Measurements from ENCODE around the gene TXNRD2.
"Not testable (repeated sequence)": the region's sequence is repeated elsewhere in the genome, so short reads cannot be mapped to it uniquely, and the experiment has no call there.

Gene TXNRD2

GRCh38 chr22:19929586-19930550 lies 11.8 kb downstream of the TXNRD2 start:
- Histone ChIP-seq H3K9me3 (ENCODE audit: control insufficient read depth, insufficient read depth, low read length) (no peaks in the 10 kb centered on the region), H3K27ac (ENCODE audit: low read length) (no peak overlapping the region), H3K4me1 (ENCODE audit: control insufficient read depth, insufficient read depth, low read length) (no peaks in the 10 kb centered on the region), H3K36me3 (ENCODE audit: control insufficient read depth, insufficient read depth, low read length) (no peaks in the 10 kb centered on the region), H3K27me3 (ENCODE audit: control insufficient read depth, insufficient read depth, low read length) (no peaks in the 10 kb centered on the region), H3K4me3 (ENCODE audit: low read length) (no peak overlapping the region)
- WGBS (ENCODE audit: insufficient coverage, insufficient read length) = no CpG with 5 or more reads among the region's 21 CpGs
- no peak for DNase-seq (ENCODE audit: low read depth, low spot score)

- no peaks in the 10 kb centered on the region for H3K9me3 ChIP-seq (ENCODE audit: control insufficient read depth, insufficient read depth, low read length)
- 100% methylated on average over 1 of the region's 11 CpGs for WGBS (ENCODE audit: insufficient coverage, insufficient read length)
- H3K36me3 ChIP-seq (ENCODE audit: control insufficient read depth, insufficient read depth, low read length) = no peaks in the 10 kb centered on the region
- H3K27me3 ChIP-seq (ENCODE audit: control insufficient read depth, insufficient read depth, low read length) = no peaks in the 10 kb centered on the region
- H3K27ac ChIP-seq (ENCODE audit: low read length) = no peak overlapping the region
- DNase-seq (ENCODE audit: low read depth, low spot score) = no peak
- H3K4me1 ChIP-seq (ENCODE audit: control insufficient read depth, insufficient read depth, low read length) = no peaks in the 10 kb centered on the region
- no peak overlapping the region for H3K4me3 ChIP-seq (ENCODE audit: low read length)
Observed at GRCh38 chr22:19928207-19928606, 13.4 kb downstream of the TXNRD2 start.

DNA sequence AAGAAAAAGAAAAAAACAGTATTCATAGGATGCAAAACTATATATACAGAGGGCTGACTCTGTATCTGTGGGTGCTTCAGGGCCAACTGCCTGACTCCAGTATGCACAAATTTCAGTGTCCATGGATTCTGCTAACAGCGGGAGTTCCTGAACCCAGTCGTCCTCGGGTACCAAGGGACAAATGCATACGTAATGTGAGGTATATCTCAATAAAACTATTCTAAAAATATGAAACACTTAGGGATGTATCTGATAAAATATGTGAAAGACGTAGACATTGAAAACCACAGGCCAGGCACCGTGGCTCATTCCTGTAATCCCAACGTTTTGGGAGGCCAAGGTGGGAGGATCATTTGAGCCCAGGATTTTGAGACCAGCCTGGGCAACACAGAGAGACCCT lies 13.9 kb downstream of the TXNRD2 start:
- no CpG with 5 or more reads among the region's 7 CpGs for WGBS (ENCODE audit: insufficient coverage, insufficient read length)
- Histone ChIP-seq H3K27ac (ENCODE audit: low read length) (no peak overlapping the region), H3K36me3 (ENCODE audit: control insufficient read depth, insufficient read depth, low read length) (no peaks in the 10 kb centered on the region), H3K27me3 (ENCODE audit: control insufficient read depth, insufficient read depth, low read length) (no peaks in the 10 kb centered on the region), H3K9me3 (ENCODE audit: control insufficient read depth, insufficient read depth, low read length) (no peaks in the 10 kb centered on the region), H3K4me3 (ENCODE audit: low read length) (no peak overlapping the region), H3K4me1 (ENCODE audit: control insufficient read depth, insufficient read depth, low read length) (no peaks in the 10 kb centered on the region)
- no peak for DNase-seq (ENCODE audit: low read depth, low spot score)

DNA sequence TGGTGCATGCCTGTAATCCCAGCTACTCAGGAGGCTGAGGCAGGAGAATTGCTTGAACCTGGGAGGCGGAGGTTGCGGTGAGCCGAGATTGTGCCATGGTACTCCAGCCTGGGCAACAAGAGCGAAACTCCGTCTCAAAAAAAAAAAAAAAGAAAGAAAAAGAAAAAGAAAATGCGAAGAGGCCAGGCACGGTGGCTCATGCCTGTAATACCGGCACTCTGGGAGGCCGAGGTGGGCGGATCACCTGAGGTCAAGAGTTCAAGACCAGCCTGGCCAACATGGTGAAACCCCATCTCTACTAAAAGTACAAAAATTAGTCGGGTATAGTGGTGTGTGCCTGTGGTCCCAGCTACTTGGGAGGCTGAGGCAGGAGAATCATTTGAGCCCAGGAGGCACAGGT lies 15.6 kb downstream of the TXNRD2 start:
- not testable (repeated sequence) for H3K9me3 ChIP-seq (ENCODE audit: control insufficient read depth, insufficient read depth, low read length); H3K27me3 ChIP-seq (ENCODE audit: control insufficient read depth, insufficient read depth, low read length); H3K4me1 ChIP-seq (ENCODE audit: control insufficient read depth, insufficient read depth, low read length); H3K27ac ChIP-seq (ENCODE audit: low read length); H3K36me3 ChIP-seq (ENCODE audit: control insufficient read depth, insufficient read depth, low read length); H3K4me3 ChIP-seq (ENCODE audit: low read length); DNase-seq (ENCODE audit: low read depth, low spot score)
- WGBS (ENCODE audit: insufficient coverage, insufficient read length) = no CpG with 5 or more reads among the region's 11 CpGs

- no peaks in the 10 kb centered on the region for H3K9me3 ChIP-seq (ENCODE audit: control insufficient read depth, insufficient read depth, low read length)
Observed at GRCh38 chr22:19923914-19924513, 17.6 kb downstream of the TXNRD2 start.

DNA sequence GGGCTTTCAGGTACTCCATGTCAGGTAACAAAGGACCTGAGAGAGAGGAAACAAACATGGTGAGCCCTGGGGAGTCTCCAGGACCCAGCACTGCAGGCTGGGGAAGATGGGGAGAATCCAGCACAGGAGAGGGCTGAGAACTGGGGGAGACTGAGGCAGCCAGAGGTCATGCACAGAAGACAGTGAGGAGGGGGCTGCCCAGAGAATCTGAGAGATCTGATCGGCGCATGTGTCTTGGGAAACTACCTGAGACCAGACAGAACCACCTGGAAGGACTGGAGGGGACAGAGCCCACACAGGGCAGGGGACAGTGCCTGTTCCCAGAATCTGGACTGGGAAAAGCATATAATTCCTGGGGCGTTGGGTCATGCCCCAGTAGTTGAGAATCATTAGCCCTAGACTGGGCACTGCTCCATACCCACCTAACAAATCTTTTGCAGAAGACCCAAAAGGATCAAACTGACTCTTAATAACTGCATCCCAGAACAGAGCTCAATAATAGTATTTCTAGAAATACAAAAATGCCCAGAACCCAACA lies 20.0 kb downstream of the TXNRD2 start:
- no peaks in the 10 kb centered on the region for H3K36me3 ChIP-seq (ENCODE audit: control insufficient read depth, insufficient read depth, low read length)

More at GRCh38 chr22:19923914-19924513, 17.6 kb downstream of the TXNRD2 start:
- Histone ChIP-seq H3K36me3 (ENCODE audit: control insufficient read depth, insufficient read depth, low read length) (no peaks in the 10 kb centered on the region), H3K27me3 (ENCODE audit: control insufficient read depth, insufficient read depth, low read length) (no peaks in the 10 kb centered on the region), H3K27ac (ENCODE audit: low read length) (no peak overlapping the region), H3K4me1 (ENCODE audit: control insufficient read depth, insufficient read depth, low read length) (no peaks in the 10 kb centered on the region), H3K4me3 (ENCODE audit: low read length) (no peak overlapping the region)
- WGBS (ENCODE audit: insufficient coverage, insufficient read length) = no CpG with 5 or more reads among the region's 12 CpGs
- DNase-seq (ENCODE audit: low read depth, low spot score) = no peak

GRCh38 chr22:19919701-19920363 lies 21.8 kb downstream of the TXNRD2 start:
- H3K4me3 ChIP-seq (ENCODE audit: low read length) = no peak overlapping the region
- no CpG with 5 or more reads among the region's 13 CpGs for WGBS (ENCODE audit: insufficient coverage, insufficient read length)
- H3K27ac ChIP-seq (ENCODE audit: low read length) = no peak overlapping the region
- no peaks in the 10 kb centered on the region for H3K36me3 ChIP-seq (ENCODE audit: control insufficient read depth, insufficient read depth, low read length)
- H3K27me3 ChIP-seq (ENCODE audit: control insufficient read depth, insufficient read depth, low read length) = no peaks in the 10 kb centered on the region
- H3K9me3 ChIP-seq (ENCODE audit: control insufficient read depth, insufficient read depth, low read length) = no peaks in the 10 kb centered on the region
- no peak for DNase-seq (ENCODE audit: low read depth, low spot score)
- H3K4me1 ChIP-seq (ENCODE audit: control insufficient read depth, insufficient read depth, low read length) = no peaks in the 10 kb centered on the region

More for the DNA sequence above, 20.0 kb downstream of the TXNRD2 start:
- H3K27me3 ChIP-seq (ENCODE audit: control insufficient read depth, insufficient read depth, low read length) = no peaks in the 10 kb centered on the region
- no CpG with 5 or more reads among the region's 3 CpGs for WGBS (ENCODE audit: insufficient coverage, insufficient read length)
- H3K4me1 ChIP-seq (ENCODE audit: control insufficient read depth, insufficient read depth, low read length) = no peaks in the 10 kb centered on the region
- H3K9me3 ChIP-seq (ENCODE audit: control insufficient read depth, insufficient read depth, low read length) = no peaks in the 10 kb centered on the region
- no peak overlapping the region for H3K4me3 ChIP-seq (ENCODE audit: low read length)
- no peak for DNase-seq (ENCODE audit: low read depth, low spot score)
- no peak overlapping the region for H3K27ac ChIP-seq (ENCODE audit: low read length)

GRCh38 chr22:19918332-19919106 lies 23.1 kb downstream of the TXNRD2 start:
- Histone ChIP-seq H3K36me3 (ENCODE audit: control insufficient read depth, insufficient read depth, low read length) (no peaks in the 10 kb centered on the region), H3K27me3 (ENCODE audit: control insufficient read depth, insufficient read depth, low read length) (no peaks in the 10 kb centered on the region), H3K4me1 (ENCODE audit: control insufficient read depth, insufficient read depth, low read length) (no peaks in the 10 kb centered on the region), H3K9me3 (ENCODE audit: control insufficient read depth, insufficient read depth, low read length) (no peaks in the 10 kb centered on the region), H3K27ac (ENCODE audit: low read length) (no peak overlapping the region), H3K4me3 (ENCODE audit: low read length) (no peak overlapping the region)
- DNase-seq (ENCODE audit: low read depth, low spot score) = no peak
- WGBS (ENCODE audit: insufficient coverage, insufficient read length) = no CpG with 5 or more reads among the region's 23 CpGs

GRCh38 chr22:19917389-19918138 lies 24.1 kb downstream of the TXNRD2 start:
- Histone ChIP-seq H3K9me3 (ENCODE audit: control insufficient read depth, insufficient read depth, low read length) (no peaks in the 10 kb centered on the region), H3K36me3 (ENCODE audit: control insufficient read depth, insufficient read depth, low read length) (no peaks in the 10 kb centered on the region), H3K27ac (ENCODE audit: low read length) (no peak overlapping the region), H3K4me1 (ENCODE audit: control insufficient read depth, insufficient read depth, low read length) (no peaks in the 10 kb centered on the region), H3K4me3 (ENCODE audit: low read length) (no peak overlapping the region), H3K27me3 (ENCODE audit: control insufficient read depth, insufficient read depth, low read length) (no peaks in the 10 kb centered on the region)
- DNase-seq (ENCODE audit: low read depth, low spot score) = no peak
- WGBS (ENCODE audit: insufficient coverage, insufficient read length) = no CpG with 5 or more reads among the region's 12 CpGs

Data from iPS DF 6.9 (cell line).